ENCODE measurements around the gene CTNND2.
"Not testable (repeated sequence)": the region's sequence is repeated elsewhere in the genome, so short reads cannot be mapped to it uniquely, and the experiment has no call there.

The CTNND2 gene

GRCh38 chr5:11026543-11026942, 877.7 kb downstream of the CTNND2 start:
- no peak for TF ChIP-seq CTCF (conservative IDR thresholded peaks at IDR 0.05)
- no peak for TF ChIP-seq ZFX (IDR thresholded peaks at IDR 0.05)
- no peak overlapping the region for H3K27ac ChIP-seq

- TF ChIP-seq CTCF (conservative IDR thresholded peaks at IDR 0.05) (no peak), ZFX (IDR thresholded peaks at IDR 0.05) (no peak)
- H3K27ac ChIP-seq: no peak overlapping the region
Measured at GRCh38 chr5:11023945-11024344, 880.3 kb downstream of the CTNND2 start.

GRCh38 chr5:11013793-11014192, 890.5 kb downstream of the CTNND2 start:
- TF ChIP-seq CTCF (conservative IDR thresholded peaks at IDR 0.05) (no peak), ZFX (IDR thresholded peaks at IDR 0.05) (no peak)
- H3K27ac ChIP-seq: no peak overlapping the region

- TF ChIP-seq CTCF (conservative IDR thresholded peaks at IDR 0.05): no peak
- TF ChIP-seq ZFX (IDR thresholded peaks at IDR 0.05): no peak
- H3K27ac ChIP-seq: no peak overlapping the region
Measured at GRCh38 chr5:11012295-11012694, 892.0 kb downstream of the CTNND2 start.

GRCh38 chr5:11010429-11011210, 893.6 kb downstream of the CTNND2 start:
- TF ChIP-seq ZFX (IDR thresholded peaks at IDR 0.05): no peak
- H3K27ac ChIP-seq: no peak overlapping the region

GRCh38 chr5:11009576-11009975, 894.7 kb downstream of the CTNND2 start:
- TF ChIP-seq CTCF (conservative IDR thresholded peaks at IDR 0.05) (no peak), ZFX (IDR thresholded peaks at IDR 0.05) (no peak)

GRCh38 chr5:11007269-11007870, 896.9 kb downstream of the CTNND2 start:
- H3K27ac ChIP-seq: no peak overlapping the region
- TF ChIP-seq CTCF (conservative IDR thresholded peaks at IDR 0.05) (no peak), ZFX (IDR thresholded peaks at IDR 0.05) (no peak)

More at GRCh38 chr5:11009576-11009975, 894.7 kb downstream of the CTNND2 start:
- no peak overlapping the region for H3K27ac ChIP-seq

GRCh38 chr5:11004523-11004922, 899.7 kb downstream of the CTNND2 start:
- H3K27ac ChIP-seq: not testable (repeated sequence)

Data from C4-2B (cell line).